ENCODE results near the gene ZNF438. TPM values are rescaled to one million over a fixed set of nuclear protein-coding genes. Genes with fewer than 3 reads are reported as not detected.

The ZNF438 gene
- total RNA-seq, 1 experiment from 2014 or later: 2.0 TPM

GRCh38 chr10:31070691-31071090, 39.0 kb upstream of the ZNF438 start:
- ChIA-PET CTCF (no interaction called here), POLR2A (no interaction called here)
- no peak overlapping the region for H3K27ac ChIP-seq (ENCODE audit: low read length)
- no TSS peak for BruUV-seq (replicated peaks)
- in situ Hi-C loops (cut with HindIII; ENCODE audit: low pct_unique_long_range_greater_than_20kb, low sequenced_read_pairs): no loop called here
- TF ChIP-seq, protein P1, sequence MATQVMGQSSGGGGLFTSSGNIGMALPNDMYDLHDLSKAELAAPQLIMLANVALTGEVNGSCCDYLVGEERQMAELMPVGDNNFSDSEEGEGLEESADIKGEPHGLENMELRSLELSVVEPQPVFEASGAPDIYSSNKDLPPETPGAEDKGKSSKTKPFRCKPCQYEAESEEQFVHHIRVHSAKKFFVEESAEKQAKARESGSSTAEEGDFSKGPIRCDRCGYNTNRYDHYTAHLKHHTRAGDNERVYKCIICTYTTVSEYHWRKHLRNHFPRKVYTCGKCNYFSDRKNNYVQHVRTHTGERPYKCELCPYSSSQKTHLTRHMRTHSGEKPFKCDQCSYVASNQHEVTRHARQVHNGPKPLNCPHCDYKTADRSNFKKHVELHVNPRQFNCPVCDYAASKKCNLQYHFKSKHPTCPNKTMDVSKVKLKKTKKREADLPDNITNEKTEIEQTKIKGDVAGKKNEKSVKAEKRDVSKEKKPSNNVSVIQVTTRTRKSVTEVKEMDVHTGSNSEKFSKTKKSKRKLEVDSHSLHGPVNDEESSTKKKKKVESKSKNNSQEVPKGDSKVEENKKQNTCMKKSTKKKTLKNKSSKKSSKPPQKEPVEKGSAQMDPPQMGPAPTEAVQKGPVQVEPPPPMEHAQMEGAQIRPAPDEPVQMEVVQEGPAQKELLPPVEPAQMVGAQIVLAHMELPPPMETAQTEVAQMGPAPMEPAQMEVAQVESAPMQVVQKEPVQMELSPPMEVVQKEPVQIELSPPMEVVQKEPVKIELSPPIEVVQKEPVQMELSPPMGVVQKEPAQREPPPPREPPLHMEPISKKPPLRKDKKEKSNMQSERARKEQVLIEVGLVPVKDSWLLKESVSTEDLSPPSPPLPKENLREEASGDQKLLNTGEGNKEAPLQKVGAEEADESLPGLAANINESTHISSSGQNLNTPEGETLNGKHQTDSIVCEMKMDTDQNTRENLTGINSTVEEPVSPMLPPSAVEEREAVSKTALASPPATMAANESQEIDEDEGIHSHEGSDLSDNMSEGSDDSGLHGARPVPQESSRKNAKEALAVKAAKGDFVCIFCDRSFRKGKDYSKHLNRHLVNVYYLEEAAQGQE (IDR thresholded peaks at IDR 0.05; ENCODE audit: insufficient read depth in 1 of 2, low read depth in 2 of 2, low read length in 1 of 2): no peak
- no peak for TF ChIP-seq POLR2AphosphoS5 (IDR thresholded peaks at IDR 0.05; ENCODE audit: low read depth, low read length)
- no peak for DNase-seq (ENCODE audit: low read depth, low spot score)
- ATAC-seq: no peak
- H3K4me3 ChIP-seq (ENCODE audit: low read depth in 2 of 2, low read length in 2 of 2): no peak overlapping the region
- intact Hi-C loops (cut with micrococcal nuclease; ENCODE audit: unreplicated experiment): no loop called here
- H3K9me3 ChIP-seq (ENCODE audit: control insufficient read depth, insufficient read depth, low read depth, low read length): no peaks in the 10 kb centered on the region
- H3K4me1 ChIP-seq (ENCODE audit: control insufficient read depth, insufficient read depth, low read length): no peaks in the 10 kb centered on the region
- no peaks in the 10 kb centered on the region for H3K36me3 ChIP-seq (ENCODE audit: control insufficient read depth, insufficient read depth, low read length)
- peaks cover 2% of the 10 kb centered on the region; the same call in 1 of the 2 replicates for H3K27me3 ChIP-seq (ENCODE audit: control insufficient read depth, insufficient read depth, low read length)

DNA sequence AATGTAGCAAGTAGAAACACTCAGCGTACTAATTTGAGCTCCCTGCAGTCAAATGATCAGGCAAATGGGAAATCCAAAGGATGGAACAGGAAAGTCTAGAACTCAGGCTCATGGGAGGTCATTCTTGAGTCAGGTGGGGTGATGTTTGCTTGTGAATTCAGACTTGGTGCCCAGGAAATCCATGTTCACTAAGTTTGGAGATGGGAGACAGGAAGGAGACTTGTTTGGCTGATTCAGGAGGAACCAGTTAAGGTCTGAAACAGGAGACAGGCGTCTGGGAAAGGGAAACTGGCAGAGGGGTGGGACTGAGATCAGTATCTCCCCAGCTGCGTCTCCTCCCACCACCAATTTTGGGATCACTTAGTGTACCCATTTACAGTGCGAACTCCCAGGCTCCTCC, 38.4 kb upstream of the ZNF438 start:
- no peak for DNase-seq (ENCODE audit: low read depth, low spot score)
- H3K4me1 ChIP-seq (ENCODE audit: control insufficient read depth, insufficient read depth, low read length): no peaks in the 10 kb centered on the region
- no peak overlapping the region for H3K4me3 ChIP-seq (ENCODE audit: low read depth in 2 of 2, low read length in 2 of 2)
- H3K27me3 ChIP-seq (ENCODE audit: control insufficient read depth, insufficient read depth, low read length): peaks cover 2% of the 10 kb centered on the region; the same call in 1 of the 2 replicates
- H3K27ac ChIP-seq (ENCODE audit: low read length): no peak overlapping the region
- no peaks in the 10 kb centered on the region for H3K36me3 ChIP-seq (ENCODE audit: control insufficient read depth, insufficient read depth, low read length)
- POLR2A ChIA-PET: no interaction called here
- H3K9me3 ChIP-seq (ENCODE audit: control insufficient read depth, insufficient read depth, low read depth, low read length): no peaks in the 10 kb centered on the region
- ATAC-seq: no peak
- intact Hi-C loops (cut with micrococcal nuclease; ENCODE audit: unreplicated experiment) (no loop called here), in situ Hi-C loops (cut with HindIII; ENCODE audit: low pct_unique_long_range_greater_than_20kb, low sequenced_read_pairs) (no loop called here)
- TF ChIP-seq TCF7L2 (IDR thresholded peaks at IDR 0.05; ENCODE audit: low read depth, low read length): no peak
- TF ChIP-seq POLR2AphosphoS5 (IDR thresholded peaks at IDR 0.05; ENCODE audit: low read depth, low read length): no peak
- CTCF ChIA-PET: no interaction called here
- no TSS peak for BruUV-seq (replicated peaks)

DNA sequence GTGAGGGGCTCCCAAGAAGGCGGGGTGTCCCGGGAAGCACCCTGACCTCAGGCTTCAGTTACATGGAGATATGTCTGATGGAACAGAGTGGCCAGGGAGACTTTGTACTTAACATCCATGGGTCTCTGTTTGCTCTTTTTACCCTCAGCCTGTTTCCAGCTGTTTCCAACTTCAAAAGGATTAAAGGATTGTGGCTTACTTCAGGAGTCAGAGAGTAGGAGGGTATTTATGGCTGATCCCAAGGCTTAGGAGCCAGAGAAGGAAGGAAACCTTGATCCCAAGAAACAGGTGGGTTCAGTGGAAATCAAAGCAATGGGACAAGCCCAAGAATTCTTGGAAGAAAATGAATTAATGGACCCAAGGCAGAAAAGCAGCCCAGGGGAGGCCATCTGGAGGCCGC, 37.7 kb upstream of the ZNF438 start:
- ATAC-seq (no peak), DNase-seq (ENCODE audit: low read depth, low spot score) (no peak)
- CTCF ChIA-PET: no interaction called here
- Histone ChIP-seq H3K27me3 (ENCODE audit: control insufficient read depth, insufficient read depth, low read length) (peaks cover 2% of the 10 kb centered on the region; the same call in 1 of the 2 replicates), H3K4me3 (ENCODE audit: low read depth in 2 of 2, low read length in 2 of 2) (no peak overlapping the region), H3K27ac (ENCODE audit: low read length) (no peak overlapping the region), H3K9me3 (ENCODE audit: control insufficient read depth, insufficient read depth, low read depth, low read length) (no peaks in the 10 kb centered on the region), H3K4me1 (ENCODE audit: control insufficient read depth, insufficient read depth, low read length) (no peaks in the 10 kb centered on the region), H3K36me3 (ENCODE audit: control insufficient read depth, insufficient read depth, low read length) (no peaks in the 10 kb centered on the region)
- in situ Hi-C loops (cut with HindIII; ENCODE audit: low pct_unique_long_range_greater_than_20kb, low sequenced_read_pairs) (no loop called here), intact Hi-C loops (cut with micrococcal nuclease; ENCODE audit: unreplicated experiment) (no loop called here)
- POLR2A ChIA-PET: no interaction called here
- no TSS peak for BruUV-seq (replicated peaks)
- no peak for TF ChIP-seq POLR2AphosphoS5 (IDR thresholded peaks at IDR 0.05; ENCODE audit: low read depth, low read length)
- TF ChIP-seq, protein P1 (IDR thresholded peaks at IDR 0.05; ENCODE audit: insufficient read depth in 1 of 2, low read depth in 2 of 2, low read length in 1 of 2): no peak
- TF ChIP-seq SIN3A (IDR thresholded peaks at IDR 0.05; ENCODE audit: borderline replicate concordance, insufficient read depth, low read depth, low read length): no peak
- no peak for TF ChIP-seq TCF7L2 (IDR thresholded peaks at IDR 0.05; ENCODE audit: low read depth, low read length)
- TF ChIP-seq CTCF (IDR thresholded peaks at IDR 0.05): no peak

All from Panc1 (cell line).